Smooth muscle cell (in vitro differentiated cells): ENCODE data around the gene L1CAM. TPM values are rescaled to one million over a fixed set of nuclear protein-coding genes. Genes with fewer than 3 reads are reported as not detected.

Source experiments
- DNase-seq: peaks from one replicate; lab custom pipeline; 2025; ENCODE audit not compliant: unreplicated experiment; lab: John Stamatoyannopoulos, UW
- H2AFZ ChIP-seq: fragments of 200-600 bp; sonication (generic); 2 replicates; pipeline ENCODE4 v1.6.0; 2016; ENCODE audit warnings: antibody characterized with exemption, low read depth, mild to moderate bottlenecking
- H3F3A ChIP-seq: fragments of 200-600 bp; sonication (generic); 2 replicates; pipeline ENCODE4 v1.6.0; 2017; ENCODE audit warnings: antibody characterized with exemption, low read depth
- H3K27ac ChIP-seq: fragments of 200-600 bp; sonication (generic); 2 replicates; pipeline ENCODE4 v1.5.1; 2016; ENCODE audit warnings: low read depth, mild to moderate bottlenecking
- H3K27me3 ChIP-seq: fragments of 200-600 bp; sonication (generic); 2 replicates; pipeline ENCODE4 v1.6.1; 2016; ENCODE audit warnings: low read depth, mild to moderate bottlenecking
- H3K36me3 ChIP-seq: fragments of 200-600 bp; sonication (generic); 2 replicates; pipeline ENCODE4 v1.5.1; 2016; ENCODE audit warnings: low read depth
- H3K4me1 ChIP-seq: fragments of 200-600 bp; sonication (generic); 2 replicates; pipeline ENCODE4 v1.5.1; 2016; ENCODE audit warnings: low read depth
- H3K4me2 ChIP-seq: fragments of 200-600 bp; sonication (generic); 2 replicates; pipeline ENCODE4 v1.6.0; 2016; ENCODE audit warnings: mild to moderate bottlenecking
- H3K4me3 ChIP-seq: fragments of 200-600 bp; sonication (generic); 2 replicates; pipeline ENCODE4 v1.5.1; 2016; ENCODE audit warnings: mild to moderate bottlenecking
- H3K79me2 ChIP-seq: fragments of 200-600 bp; sonication (generic); 2 replicates; pipeline ENCODE4 v1.6.0; 2016; ENCODE audit warnings: low read depth, mild to moderate bottlenecking
- H3K9ac ChIP-seq: fragments of 200-600 bp; sonication (generic); 2 replicates; pipeline ENCODE4 v1.6.0; 2016; ENCODE audit warnings: low read depth
- H3K9me3 ChIP-seq: fragments of 200-600 bp; sonication (generic); replicated peaks from 2 replicates; pipeline ENCODE4 v1.5.1; 2016; ENCODE audit warnings: low read depth
- H4K20me1 ChIP-seq: fragments of 200-600 bp; sonication (generic); 2 replicates; pipeline ENCODE4 v1.6.0; 2016; ENCODE audit warnings: low read depth
- WGBS: methylation state at CpG from one replicate; pipeline ENCODE4 v1.1.7; 2016; ENCODE audit warnings: low lambda C conversion rate; 5-methylcytosine and 5-hydroxymethylcytosine counted together
- polyA plus RNA-seq: library from polyadenylated mRNA; unstranded; fragments of >200 nt; fragmentation: Nextera tagmentation; extraction: Ambion mirVana; gene quantifications from 2 replicates; pipeline ENCODE4 v1.2.1, GENCODE V29; 2016
- total RNA-seq: library from RNA; depleted of rRNA; stranded (reverse); fragments of >200 nt; gene quantifications from 2 replicates; pipeline ENCODE4 v1.2.3, GENCODE V29; 2014
- TF ChIP-seq, protein P1 (sequence below): fragments of 200-600 bp; sonication (generic); IDR thresholded peaks from 2 replicates; pipeline ENCODE4 v1.5.1; 2017; ENCODE audit warnings: borderline replicate concordance, mild to moderate bottlenecking, antibody characterized with exemption; ENCODE audit not compliant: insufficient read depth, poor library complexity, severe bottlenecking

Gene L1CAM
- total and polyA plus RNA-seq, 2 experiments from 2014 or later = 27.2 to 68.7 TPM

DNA sequence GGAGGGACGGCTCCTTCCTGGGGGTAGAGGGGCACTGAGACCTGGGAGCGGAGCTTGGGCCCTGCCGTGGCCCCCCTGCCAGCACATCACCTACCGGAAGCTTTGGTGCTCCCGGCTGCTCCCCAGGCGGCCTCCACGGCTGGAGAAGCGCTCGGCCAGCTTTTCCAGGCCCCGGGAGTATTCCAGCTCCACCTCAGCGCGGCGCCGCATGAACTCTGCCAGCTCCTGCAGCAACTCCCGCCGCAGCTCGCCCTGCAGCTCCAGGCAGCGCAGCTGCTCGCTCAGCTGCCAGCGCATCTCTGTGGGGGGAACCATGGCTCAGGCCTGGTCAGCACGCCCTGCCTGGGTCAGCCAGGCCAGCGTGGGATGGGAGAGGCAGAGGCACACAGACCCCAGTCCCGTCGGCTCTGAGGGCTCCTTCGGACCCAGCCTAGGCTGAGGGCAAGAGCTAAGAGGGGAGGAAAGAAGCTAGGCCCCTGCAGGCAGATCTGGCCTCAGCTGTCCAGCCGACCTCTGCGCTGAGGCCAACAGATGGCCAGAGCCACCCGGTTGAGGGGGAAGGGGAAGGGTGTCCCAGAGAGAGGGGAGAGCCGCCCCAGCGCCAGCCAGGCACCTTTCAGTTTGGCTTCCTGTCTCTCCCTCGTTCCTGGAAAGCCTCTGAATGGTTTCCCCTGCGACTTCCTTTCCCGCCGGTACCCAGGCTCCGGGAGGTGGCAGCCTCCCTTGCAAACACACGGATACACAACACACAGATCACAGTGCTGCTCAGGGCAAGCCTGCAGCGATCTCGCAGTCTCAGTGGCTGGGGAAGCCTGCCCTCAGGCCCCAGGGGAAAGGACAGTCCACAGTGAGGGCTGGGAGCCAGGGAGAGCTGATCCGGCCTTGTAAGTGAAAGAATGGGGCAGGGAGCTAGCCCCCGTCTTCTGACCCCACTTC, 35.8 kb upstream of the L1CAM start:
- H3K9me3 ChIP-seq = no peaks in the 10 kb centered on the region
- TF ChIP-seq, protein P1, sequence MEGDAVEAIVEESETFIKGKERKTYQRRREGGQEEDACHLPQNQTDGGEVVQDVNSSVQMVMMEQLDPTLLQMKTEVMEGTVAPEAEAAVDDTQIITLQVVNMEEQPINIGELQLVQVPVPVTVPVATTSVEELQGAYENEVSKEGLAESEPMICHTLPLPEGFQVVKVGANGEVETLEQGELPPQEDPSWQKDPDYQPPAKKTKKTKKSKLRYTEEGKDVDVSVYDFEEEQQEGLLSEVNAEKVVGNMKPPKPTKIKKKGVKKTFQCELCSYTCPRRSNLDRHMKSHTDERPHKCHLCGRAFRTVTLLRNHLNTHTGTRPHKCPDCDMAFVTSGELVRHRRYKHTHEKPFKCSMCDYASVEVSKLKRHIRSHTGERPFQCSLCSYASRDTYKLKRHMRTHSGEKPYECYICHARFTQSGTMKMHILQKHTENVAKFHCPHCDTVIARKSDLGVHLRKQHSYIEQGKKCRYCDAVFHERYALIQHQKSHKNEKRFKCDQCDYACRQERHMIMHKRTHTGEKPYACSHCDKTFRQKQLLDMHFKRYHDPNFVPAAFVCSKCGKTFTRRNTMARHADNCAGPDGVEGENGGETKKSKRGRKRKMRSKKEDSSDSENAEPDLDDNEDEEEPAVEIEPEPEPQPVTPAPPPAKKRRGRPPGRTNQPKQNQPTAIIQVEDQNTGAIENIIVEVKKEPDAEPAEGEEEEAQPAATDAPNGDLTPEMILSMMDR = no peak
- 87% methylated on average over 40 of the region's 40 CpGs for WGBS
- H3K27ac ChIP-seq = no peak overlapping the region
- no peaks in the 10 kb centered on the region for H3K36me3 ChIP-seq
- no peaks in the 10 kb centered on the region for H4K20me1 ChIP-seq
- no peaks in the 10 kb centered on the region for H3F3A ChIP-seq
- no peak overlapping the region for H2AFZ ChIP-seq
- no peak overlapping the region for H3K4me2 ChIP-seq
- no peak overlapping the region for H3K9ac ChIP-seq
- no peak overlapping the region for H3K4me3 ChIP-seq
- no peaks in the 10 kb centered on the region for H3K27me3 ChIP-seq
- no peaks in the 10 kb centered on the region for H3K4me1 ChIP-seq
- no peak for DNase-seq
- no peaks in the 10 kb centered on the region for H3K79me2 ChIP-seq

DNA sequence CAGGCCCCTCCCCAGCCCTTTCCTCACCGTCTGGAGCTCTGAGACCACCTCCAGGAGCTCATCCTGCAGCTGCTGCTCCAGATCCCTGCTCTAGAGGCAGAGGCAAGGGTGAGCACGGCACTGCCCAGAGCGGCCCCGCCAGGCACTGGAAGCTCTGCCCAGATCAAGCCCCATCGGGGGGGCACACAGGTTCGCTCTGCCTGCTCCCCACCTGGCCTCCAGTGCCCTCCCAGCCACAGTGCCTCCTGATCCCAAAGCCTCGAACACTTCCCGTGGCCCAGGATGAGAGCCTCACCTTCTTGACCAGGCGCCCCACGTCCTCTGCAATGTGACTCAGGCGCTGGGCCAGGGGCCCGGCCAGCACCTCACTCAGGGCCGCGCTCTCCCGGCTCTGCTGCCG, 35.1 kb upstream of the L1CAM start:
- Histone ChIP-seq H4K20me1 (no peaks in the 10 kb centered on the region), H3K4me3 (no peak overlapping the region), H3K27ac (no peak overlapping the region), H3K79me2 (no peaks in the 10 kb centered on the region), H3K4me1 (no peaks in the 10 kb centered on the region), H3K4me2 (no peak overlapping the region), H3K27me3 (no peaks in the 10 kb centered on the region), H3F3A (no peaks in the 10 kb centered on the region), H3K9ac (no peak overlapping the region), H2AFZ (no peak overlapping the region), H3K36me3 (no peaks in the 10 kb centered on the region), H3K9me3 (no peaks in the 10 kb centered on the region)
- DNase-seq = no peak
- WGBS = 89% methylated on average over 16 of the region's 16 CpGs
- TF ChIP-seq, protein P1 = no peak

DNA sequence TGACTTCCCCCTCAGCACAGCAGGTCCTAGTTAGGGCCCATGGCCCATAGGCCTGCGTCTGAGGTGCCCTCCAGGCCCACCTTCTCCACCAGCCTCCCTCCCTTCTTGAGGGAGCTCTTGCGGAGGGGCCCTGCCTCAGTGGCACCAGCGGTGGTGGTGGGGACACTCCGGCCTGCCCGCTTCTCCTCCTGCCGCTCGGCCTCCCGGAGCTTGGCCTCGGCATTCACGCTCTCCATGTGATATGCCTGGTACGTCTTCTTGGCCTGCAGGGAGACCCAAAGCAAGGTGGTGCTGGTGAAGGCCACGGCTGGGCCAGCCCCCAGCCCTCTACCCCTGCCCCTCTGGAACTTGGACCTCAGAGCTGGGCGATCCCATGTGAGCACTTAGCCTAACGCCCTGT, 34.6 kb upstream of the L1CAM start:
- Histone ChIP-seq H4K20me1 (no peaks in the 10 kb centered on the region), H3K27ac (no peak overlapping the region), H3K9ac (no peak overlapping the region), H3F3A (no peaks in the 10 kb centered on the region), H3K79me2 (no peaks in the 10 kb centered on the region), H3K4me2 (no peak overlapping the region), H3K9me3 (no peaks in the 10 kb centered on the region), H2AFZ (no peak overlapping the region), H3K36me3 (no peaks in the 10 kb centered on the region), H3K4me3 (no peak overlapping the region), H3K27me3 (no peaks in the 10 kb centered on the region), H3K4me1 (no peaks in the 10 kb centered on the region)
- TF ChIP-seq, protein P1 = no peak
- WGBS = 91% methylated on average over 14 of the region's 14 CpGs
- no peak for DNase-seq
